Activated effector memory CD4-positive, alpha-beta T cell treated with anti-CD3 and anti-CD28 coated beads, Interleukin-2, amount 50 U/mL, for 16 hours (primary cell): Measurements from ENCODE around the gene SPAAR.
"Not testable (repeated sequence)": the region's sequence is repeated elsewhere in the genome, so short reads cannot be mapped to it uniquely, and the experiment has no call there.

Experiments used
- DNase-seq: peaks from one replicate; pipeline ENCODE4 v3.0.0-alpha.2; 2020

The SPAAR gene

GRCh38 chr9:35905051-35905781, 4.1 kb upstream of the SPAAR start:
- DNase-seq: no peak

- DNase-seq: no peak
Measured at GRCh38 chr9:35905912-35906679, 3.2 kb upstream of the SPAAR start, which contains the start of gene HRCT1. Gene HRCT1, plus strand, starts transcription at chr9:35906202. Its CDS starts 86 bp downstream, at chr9:35906288.

- DNase-seq: no peak
Measured at GRCh38 chr9:35906923-35907699, 2.2 kb upstream of the SPAAR start.

- DNase-seq: no peak
Measured at GRCh38 chr9:35907711-35908503, 1.4 kb upstream of the SPAAR start.

GRCh38 chr9:35908504-35909125, 675 bp upstream of the SPAAR start:
- DNase-seq: no peak

GRCh38 chr9:35909687-35910612, 660 bp downstream of the SPAAR start:
- no peak for DNase-seq

- DNase-seq: peak; percentile 78
Measured at GRCh38 chr9:35910613-35911359, 1.5 kb downstream of the SPAAR start.

- DNase-seq: no peak
Measured at GRCh38 chr9:35911690-35912089, 2.4 kb downstream of the SPAAR start.

- DNase-seq: no peak
Measured at GRCh38 chr9:35912791-35913400, 3.6 kb downstream of the SPAAR start.

- not testable (repeated sequence) for DNase-seq
Measured at GRCh38 chr9:35913429-35913828, 4.1 kb downstream of the SPAAR start.

- DNase-seq: no peak
Measured at GRCh38 chr9:35914301-35914807, 5.1 kb downstream of the SPAAR start.

GRCh38 chr9:35915681-35916294, 6.5 kb downstream of the SPAAR start:
- DNase-seq: no peak

- no peak for DNase-seq
Measured at GRCh38 chr9:35917261-35917660, 8.0 kb downstream of the SPAAR start.

GRCh38 chr9:35918780-35919179, 9.5 kb downstream of the SPAAR start:
- no peak for DNase-seq

- no peak for DNase-seq
Measured at GRCh38 chr9:35919212-35920008, 10.1 kb downstream of the SPAAR start.

- DNase-seq: no peak
Measured at GRCh38 chr9:35920051-35920620, 10.8 kb downstream of the SPAAR start.

- no peak for DNase-seq
Measured at GRCh38 chr9:35923598-35923926, 14.3 kb downstream of the SPAAR start.
